Ishikawa (cell line): ENCODE data around the gene CCN2.

Source experiments
- CEBPB ChIP-seq: IDR thresholded peaks from 2 replicates; pipeline ENCODE4 v1.6.1; 2012
- CREB1 ChIP-seq: IDR thresholded peaks from 2 replicates; pipeline ENCODE4 v1.6.1; 2012; ENCODE audit warnings: low read depth
- EGR1 ChIP-seq: IDR thresholded peaks from 2 replicates; pipeline ENCODE4 v1.6.1; 2012
- EP300 ChIP-seq: IDR thresholded peaks from 2 replicates; pipeline ENCODE4 v1.6.1; 2012; ENCODE audit warnings: borderline replicate concordance
- FOXM1 ChIP-seq: IDR thresholded peaks from 2 replicates; pipeline ENCODE4 v1.6.1; 2012; ENCODE audit warnings: low read depth, borderline replicate concordance
- NFIC ChIP-seq: IDR thresholded peaks from 2 replicates; pipeline ENCODE4 v1.6.1; 2012
- RAD21 ChIP-seq: IDR thresholded peaks from 2 replicates; pipeline ENCODE4 v1.6.1; 2012; ENCODE audit warnings: low read depth
- TAF1 ChIP-seq: IDR thresholded peaks from 2 replicates; pipeline ENCODE4 v1.6.1; 2012; ENCODE audit warnings: low read depth, mild to moderate bottlenecking
- TCF12 ChIP-seq: IDR thresholded peaks from 2 replicates; pipeline ENCODE4 v1.6.1; 2012; ENCODE audit warnings: low read depth
- TEAD4 ChIP-seq: IDR thresholded peaks from 2 replicates; pipeline ENCODE4 v1.6.1; 2012
- YY1 ChIP-seq: IDR thresholded peaks from 2 replicates; pipeline ENCODE4 v1.6.1; 2012; ENCODE audit warnings: low read depth
- ZBTB7A ChIP-seq: IDR thresholded peaks from 2 replicates; pipeline ENCODE4 v1.6.1; 2012; ENCODE audit warnings: low read depth
- TF ChIP-seq, protein P1 (sequence below): IDR thresholded peaks from 2 replicates; pipeline ENCODE4 v1.6.1; 2012
- TF ChIP-seq, protein P2 (sequence below): IDR thresholded peaks from 2 replicates; pipeline ENCODE4 v1.6.1; 2012; ENCODE audit warnings: low read depth, mild to moderate bottlenecking
- TF ChIP-seq, protein P3 (sequence below): IDR thresholded peaks from 2 replicates; pipeline ENCODE4 v1.6.1; 2012

CCN2 gene

DNA sequence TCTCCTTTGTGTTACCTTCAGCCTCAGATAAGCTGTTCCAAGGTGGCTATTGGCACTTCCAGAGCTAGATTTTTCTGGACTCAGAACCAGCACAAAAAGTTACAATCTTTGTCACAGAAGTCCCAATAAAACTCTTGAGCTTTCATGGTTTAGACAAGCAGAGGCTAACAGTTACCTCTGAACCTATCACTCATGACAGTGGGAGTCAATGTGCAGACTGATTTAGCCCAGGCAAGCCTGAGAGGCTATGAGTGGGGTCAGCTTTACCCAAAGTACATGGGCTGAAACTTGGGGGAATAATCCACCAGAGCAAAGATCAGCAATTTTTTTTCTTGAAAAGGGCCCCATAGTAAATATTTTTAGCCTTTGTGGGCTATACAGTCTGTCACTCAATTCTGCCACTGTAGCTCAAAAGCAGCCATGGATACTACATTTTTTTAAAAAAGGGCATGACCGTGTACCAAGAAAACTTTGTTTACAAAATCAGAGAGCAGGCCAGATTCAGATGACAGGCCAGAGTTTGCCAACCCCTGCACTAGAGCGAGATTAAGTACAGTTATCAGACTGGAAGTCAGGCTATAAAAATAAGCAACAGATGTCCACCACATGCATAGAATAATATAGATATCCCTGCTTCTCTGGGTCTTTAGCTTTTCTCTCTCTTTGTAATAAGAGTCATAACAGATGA is 20.0 kb downstream of the CCN2 start:
- TF ChIP-seq YY1 (no peak), CREB1 (no peak), ZBTB7A (no peak), TAF1 (no peak), TEAD4 (no peak), EP300 (no peak), TCF12 (no peak), RAD21 (no peak), FOXM1 (no peak), CEBPB (no peak), NFIC (no peak), EGR1 (no peak)
- TF ChIP-seq, protein P1, sequence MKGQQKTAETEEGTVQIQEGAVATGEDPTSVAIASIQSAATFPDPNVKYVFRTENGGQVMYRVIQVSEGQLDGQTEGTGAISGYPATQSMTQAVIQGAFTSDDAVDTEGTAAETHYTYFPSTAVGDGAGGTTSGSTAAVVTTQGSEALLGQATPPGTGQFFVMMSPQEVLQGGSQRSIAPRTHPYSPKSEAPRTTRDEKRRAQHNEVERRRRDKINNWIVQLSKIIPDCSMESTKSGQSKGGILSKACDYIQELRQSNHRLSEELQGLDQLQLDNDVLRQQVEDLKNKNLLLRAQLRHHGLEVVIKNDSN: no peak
- TF ChIP-seq, protein P2, sequence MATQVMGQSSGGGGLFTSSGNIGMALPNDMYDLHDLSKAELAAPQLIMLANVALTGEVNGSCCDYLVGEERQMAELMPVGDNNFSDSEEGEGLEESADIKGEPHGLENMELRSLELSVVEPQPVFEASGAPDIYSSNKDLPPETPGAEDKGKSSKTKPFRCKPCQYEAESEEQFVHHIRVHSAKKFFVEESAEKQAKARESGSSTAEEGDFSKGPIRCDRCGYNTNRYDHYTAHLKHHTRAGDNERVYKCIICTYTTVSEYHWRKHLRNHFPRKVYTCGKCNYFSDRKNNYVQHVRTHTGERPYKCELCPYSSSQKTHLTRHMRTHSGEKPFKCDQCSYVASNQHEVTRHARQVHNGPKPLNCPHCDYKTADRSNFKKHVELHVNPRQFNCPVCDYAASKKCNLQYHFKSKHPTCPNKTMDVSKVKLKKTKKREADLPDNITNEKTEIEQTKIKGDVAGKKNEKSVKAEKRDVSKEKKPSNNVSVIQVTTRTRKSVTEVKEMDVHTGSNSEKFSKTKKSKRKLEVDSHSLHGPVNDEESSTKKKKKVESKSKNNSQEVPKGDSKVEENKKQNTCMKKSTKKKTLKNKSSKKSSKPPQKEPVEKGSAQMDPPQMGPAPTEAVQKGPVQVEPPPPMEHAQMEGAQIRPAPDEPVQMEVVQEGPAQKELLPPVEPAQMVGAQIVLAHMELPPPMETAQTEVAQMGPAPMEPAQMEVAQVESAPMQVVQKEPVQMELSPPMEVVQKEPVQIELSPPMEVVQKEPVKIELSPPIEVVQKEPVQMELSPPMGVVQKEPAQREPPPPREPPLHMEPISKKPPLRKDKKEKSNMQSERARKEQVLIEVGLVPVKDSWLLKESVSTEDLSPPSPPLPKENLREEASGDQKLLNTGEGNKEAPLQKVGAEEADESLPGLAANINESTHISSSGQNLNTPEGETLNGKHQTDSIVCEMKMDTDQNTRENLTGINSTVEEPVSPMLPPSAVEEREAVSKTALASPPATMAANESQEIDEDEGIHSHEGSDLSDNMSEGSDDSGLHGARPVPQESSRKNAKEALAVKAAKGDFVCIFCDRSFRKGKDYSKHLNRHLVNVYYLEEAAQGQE: no peak
- TF ChIP-seq, protein P3, sequence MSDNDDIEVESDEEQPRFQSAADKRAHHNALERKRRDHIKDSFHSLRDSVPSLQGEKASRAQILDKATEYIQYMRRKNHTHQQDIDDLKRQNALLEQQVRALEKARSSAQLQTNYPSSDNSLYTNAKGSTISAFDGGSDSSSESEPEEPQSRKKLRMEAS: no peak

DNA sequence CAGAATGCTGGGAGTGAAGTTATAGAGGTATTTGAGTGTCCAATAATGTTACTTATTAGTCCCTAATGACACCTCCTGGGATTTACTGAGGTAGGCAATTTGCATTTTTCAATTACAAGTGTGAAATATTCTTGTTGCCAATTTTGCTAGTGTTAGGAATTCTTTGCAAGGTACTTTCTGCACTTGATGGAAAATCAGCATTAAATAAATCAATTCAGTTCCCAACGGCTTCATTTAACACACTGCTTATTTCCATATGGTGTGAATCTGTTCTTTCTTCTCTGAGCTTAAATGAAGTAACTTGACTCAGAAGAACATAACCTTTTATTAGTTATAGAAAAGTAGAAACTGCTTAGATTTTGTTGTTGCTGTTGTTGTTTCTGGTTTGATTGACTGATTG is 21.2 kb downstream of the CCN2 start:
- TF ChIP-seq FOXM1: no peak
- TF ChIP-seq CEBPB: no peak
- no peak for TF ChIP-seq TCF12
- TF ChIP-seq YY1: no peak
- no peak for TF ChIP-seq EGR1
- no peak for TF ChIP-seq CREB1
- no peak for TF ChIP-seq RAD21
- TF ChIP-seq EP300: no peak
- TF ChIP-seq ZBTB7A: no peak

DNA sequence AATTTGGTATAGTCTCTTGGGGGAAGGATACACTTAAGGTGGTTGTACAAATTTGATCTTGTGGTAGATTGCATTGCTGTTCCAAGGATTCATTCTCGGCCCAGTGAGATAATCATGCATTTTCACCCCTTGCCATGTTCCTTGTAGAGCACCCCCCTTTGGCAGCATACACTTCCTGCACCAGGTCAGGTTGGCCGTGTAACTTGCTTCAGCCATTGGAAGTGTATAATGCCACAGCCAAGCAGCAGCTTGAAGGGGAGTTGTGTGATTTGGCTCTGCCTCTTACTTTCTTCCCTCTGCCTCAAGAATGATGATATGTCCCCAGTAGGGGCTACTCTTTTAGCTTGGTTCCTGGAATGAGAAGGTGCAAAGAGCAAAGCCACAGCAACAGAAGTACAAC is 21.9 kb downstream of the CCN2 start:
- TF ChIP-seq FOXM1 (no peak), CEBPB (no peak), YY1 (no peak), TAF1 (no peak), CREB1 (no peak), TCF12 (no peak), EP300 (no peak), ZBTB7A (no peak)
- TF ChIP-seq, protein P1: no peak
- TF ChIP-seq, protein P3: no peak

DNA sequence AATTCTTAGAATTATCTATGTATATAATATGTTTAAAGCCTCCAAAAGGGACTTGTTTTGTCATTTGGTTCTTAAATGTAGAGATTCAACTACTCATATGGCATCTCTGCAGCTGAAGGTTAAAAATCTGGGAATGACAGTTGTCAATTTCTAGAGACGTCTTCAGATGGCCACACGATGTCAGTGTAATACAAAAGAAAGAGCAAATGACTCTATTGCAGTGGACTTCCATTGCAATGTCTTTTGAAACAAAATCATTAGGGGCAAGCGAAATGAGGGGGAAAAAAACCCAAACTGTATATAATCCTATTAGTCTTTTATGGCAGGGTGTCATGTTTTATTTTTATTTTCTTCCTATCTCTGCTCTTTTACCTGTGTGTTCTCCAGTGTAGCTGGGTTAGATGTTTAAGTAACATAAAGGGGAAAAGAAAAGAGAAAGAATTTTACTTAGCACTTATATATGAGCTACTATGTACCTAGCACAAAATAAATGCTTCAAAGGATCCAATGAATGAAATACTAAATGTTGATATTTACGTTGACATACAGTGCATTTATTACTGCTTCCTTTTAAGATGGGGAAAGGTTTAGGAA is 26.2 kb downstream of the CCN2 start:
- TF ChIP-seq FOXM1 (no peak), RAD21 (peak; percentile 83)

DNA sequence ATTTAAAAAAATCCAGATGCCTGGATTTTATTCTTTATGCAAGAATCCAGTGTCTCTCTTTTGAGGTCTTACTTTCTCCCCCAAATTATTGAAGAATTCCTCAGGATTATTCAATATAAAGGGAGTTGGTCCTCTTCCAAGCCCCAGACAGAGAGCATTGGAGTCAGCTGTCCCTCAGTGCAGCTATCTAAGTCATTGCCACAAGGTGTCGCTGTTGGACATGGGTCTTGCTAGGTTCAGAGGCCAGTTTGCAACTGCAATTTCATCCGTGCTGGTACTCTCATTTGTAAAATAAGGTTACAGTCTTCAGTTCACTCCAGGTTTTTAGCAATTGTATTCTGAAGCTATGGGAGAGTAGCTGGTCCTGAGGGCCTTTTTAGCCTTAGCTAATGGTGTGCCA is 27.8 kb downstream of the CCN2 start:
- peak; percentile 86 for TF ChIP-seq RAD21
- no peak for TF ChIP-seq TCF12

DNA sequence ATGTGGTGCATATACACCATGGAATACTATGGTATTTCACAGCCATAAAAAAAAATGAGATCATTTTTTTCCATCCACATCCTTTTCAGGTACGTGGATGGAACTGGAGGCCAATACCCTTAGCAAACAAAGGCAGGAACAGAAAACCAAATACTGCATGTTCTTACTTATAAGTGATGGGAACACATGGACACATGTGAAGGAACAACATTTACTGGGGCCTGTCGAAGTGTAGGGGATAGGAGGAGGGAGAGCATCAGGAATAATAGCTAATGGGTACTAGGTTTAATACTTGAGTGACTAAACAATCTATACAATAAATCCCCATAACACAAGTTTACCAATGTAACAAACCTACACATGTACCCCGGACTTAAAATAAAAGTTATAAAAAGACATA is 30.5 kb downstream of the CCN2 start:
- TF ChIP-seq ZBTB7A: no peak

DNA sequence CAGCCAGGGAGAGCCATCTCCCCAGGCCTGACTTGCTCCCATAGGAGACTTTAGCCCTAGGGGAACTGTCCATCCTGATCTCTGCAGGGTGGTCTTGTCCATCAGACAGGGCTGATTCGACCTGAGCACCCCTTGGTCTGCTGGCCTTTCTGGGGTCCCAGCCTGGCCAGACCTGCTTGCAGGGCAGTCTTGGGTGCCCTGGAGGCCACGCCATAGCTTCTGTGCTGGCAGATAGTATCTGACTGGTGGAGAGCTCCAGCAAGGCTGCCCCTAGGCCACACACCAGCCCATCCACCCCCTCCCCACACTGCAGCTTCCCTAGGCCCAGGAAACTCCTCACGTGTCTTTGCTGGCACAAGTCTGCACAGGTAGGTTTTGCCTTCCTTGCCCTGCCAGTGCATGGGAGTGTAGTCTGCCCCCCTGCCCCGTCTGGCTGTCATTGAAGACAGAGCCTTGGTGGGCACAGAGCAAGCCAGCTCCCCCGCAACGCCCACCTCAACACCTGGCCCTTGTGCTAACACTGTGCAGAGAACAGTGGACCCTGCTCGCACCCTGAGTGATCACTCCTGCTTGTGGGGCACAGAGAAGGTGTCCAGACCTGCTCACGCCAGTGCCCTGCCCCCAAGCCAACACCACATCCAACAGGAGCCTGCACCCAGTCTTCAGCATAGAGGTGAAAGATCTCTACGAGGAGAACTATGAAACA is 32.4 kb downstream of the CCN2 start:
- TF ChIP-seq YY1 (no peak), RAD21 (no peak), TEAD4 (no peak), ZBTB7A (no peak)
- TF ChIP-seq, protein P2: no peak
- TF ChIP-seq, protein P1: no peak
